ENCODE measurements around the gene TERT.

The TERT gene

DNA sequence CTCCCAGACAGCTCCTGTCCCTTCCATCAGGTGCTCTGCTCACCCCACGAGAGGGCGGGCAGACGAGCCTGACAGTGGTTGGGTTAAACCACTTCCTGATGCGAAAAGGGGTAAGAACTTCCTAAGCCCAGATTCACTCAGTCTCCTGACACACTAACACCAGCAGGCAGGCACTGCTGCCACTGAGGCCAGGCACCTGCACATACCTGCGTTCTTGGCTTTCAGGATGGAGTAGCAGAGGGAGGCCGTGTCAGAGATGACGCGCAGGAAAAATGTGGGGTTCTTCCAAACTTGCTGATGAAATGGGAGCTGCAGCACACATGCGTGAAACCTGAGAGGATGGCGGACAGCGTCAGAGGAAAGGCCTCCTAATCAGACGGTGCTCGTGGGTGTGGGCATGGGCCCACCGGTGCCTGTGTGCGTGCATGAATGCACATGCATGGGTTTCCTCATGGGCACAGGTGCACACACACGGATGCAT, 39.7 kb downstream of the TERT start:
- DNase-seq: peak; percentile 15

DNA sequence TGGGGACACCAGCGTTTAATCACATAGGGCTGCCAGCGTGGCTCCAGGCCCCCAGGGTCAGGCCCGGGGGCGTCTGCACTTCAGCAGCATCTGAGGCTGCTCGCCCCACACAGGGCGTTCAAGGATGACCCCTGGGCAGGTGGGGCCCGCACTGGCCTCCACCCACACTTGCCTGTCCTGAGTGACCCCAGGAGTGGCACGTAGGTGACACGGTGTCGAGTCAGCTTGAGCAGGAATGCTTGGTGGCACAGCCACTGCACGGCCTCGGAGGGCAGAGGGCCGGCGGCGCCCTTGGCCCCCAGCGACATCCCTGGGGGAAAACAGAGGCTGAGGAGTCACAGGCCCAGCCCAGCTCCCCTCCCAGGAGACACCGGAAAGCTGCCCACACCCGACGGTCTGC, 40.7 kb downstream of the TERT start:
- no peak for DNase-seq

DNA sequence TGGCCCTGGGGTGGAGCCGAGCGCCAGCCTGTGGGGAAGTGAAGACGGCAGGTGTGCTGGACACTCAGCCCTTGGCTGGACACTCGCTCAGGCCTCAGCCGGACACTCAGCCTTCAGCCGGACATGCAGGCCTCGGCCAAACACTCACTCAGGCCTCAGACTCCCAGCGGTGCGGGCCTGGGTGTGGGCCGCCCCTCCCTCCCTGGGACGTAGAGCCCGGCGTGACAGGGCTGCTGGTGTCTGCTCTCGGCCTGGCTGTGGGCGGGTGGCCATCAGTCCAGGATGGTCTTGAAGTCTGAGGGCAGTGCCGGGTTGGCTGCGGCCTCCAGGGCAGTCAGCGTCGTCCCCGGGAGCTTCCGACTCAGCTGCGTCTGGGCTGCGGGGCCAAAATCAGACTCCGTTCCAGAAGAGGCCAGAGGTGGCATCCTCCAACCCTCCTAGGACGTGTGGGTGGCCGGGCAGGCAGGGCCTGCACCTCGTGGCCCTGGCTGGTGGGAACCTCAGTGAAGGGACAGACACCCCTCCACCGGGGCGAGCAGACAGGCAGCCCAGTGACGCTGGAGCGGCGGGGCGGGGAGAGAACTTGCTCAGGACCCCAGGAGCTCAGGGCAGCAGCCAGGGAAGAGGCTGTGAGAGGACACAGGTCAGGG, 41.3 kb downstream of the TERT start:
- DNase-seq: no peak

DNA sequence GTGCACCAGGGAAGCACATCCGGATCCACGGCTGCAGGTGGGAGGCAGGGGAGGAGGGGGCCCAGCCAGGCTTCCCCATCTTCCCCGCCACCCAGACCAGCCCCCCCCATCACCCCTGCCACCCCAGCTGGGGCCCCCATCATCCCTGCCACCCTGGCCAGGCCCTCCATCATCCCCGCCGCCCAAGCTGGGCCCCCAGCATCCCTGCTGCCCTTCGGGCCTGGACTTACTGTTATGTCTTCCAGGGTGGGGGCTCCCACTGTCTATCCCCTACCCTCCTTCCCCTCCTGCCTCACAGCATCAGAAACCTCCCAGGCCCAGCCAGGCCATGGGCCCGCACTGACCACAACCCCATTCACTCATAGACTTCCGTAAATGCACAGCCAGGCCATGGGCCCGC, 42.2 kb downstream of the TERT start:
- DNase-seq: no peak

DNA sequence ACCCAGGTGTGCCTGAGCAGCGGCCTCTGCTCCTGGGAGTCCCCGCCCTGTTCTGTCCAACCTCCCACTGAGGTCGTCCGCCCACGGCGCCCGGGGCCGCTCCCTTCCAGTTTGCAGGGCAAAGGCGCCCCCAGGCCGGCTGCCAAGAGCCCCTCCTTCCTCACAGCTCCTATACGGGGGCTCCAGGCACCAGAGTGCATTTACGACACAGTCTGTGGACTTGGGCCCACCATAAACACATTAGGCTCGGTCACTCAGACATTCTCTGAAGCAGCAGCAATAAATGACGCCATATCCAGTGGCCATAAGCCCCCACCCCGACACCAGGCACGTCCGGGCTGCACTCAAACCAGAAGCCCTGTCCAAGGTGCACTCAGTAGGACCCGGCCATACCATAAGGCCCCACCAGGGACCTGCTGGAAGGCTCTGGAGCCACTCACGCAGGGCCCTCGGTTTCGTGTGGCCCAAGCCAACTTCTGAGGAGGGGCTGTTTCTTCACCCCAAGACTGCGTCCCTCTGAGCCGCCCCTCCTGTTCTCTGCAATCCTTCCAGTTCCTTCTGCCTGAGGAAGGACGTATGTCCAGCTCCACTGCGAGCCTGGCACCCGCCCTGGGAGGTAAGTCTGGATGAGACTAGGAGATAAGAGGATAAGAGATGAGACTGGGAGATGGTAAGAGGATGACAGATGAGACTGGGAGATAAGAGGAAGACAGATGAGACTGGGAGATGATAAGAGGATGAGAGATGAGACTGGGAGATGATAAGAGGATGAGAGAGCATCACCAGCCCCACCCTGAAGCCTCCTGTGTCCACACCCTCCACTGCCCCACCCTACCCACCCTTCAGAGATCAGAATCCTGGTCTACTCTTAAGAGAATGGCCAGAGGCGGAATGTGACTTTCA, 42.9 kb downstream of the TERT start:
- no peak for DNase-seq

DNA sequence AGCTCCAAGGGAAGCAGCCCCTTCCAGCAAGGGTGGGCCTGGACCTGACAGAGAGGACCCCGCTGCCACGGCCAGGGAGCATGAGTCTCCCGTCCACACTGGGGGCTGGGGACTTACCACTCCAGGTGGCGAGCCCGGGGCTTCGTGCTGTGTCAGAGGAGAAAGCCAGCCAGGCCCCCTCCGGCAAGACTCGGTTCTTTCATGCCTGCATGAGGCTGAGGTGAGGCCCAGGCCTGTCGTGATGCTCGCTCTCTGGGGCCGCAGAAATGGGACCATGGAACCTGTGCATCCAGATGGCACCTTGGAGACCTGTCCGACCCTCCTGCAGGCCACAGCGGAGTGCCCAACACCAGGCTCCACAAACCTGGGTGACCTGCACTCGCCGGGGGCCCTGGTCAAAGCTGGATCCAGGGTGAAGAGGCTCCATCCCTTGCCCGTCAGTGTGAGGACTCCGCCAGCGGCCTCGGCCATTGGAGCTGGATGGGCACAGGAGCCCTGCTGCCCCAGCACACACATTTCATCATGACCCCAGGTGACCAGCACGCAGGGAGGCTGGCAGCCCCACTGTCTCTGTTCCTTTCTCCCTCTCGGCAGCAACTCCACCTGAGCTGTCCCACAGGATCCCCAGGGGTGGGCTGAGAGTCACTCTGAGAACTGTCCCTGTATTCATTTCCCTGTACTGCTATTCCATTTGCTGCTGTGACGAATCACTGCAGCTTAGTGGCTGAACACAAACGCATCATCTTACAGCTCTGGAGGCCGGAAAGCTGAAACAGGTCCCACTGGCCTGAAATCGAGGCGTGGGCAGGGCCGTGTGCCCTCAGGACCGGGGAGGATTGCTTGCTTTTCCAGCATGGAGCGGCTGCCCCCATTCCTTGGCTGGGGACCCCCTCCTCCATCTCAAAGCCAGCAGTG, 45.2 kb downstream of the TERT start:
- DNase-seq: no peak

DNA sequence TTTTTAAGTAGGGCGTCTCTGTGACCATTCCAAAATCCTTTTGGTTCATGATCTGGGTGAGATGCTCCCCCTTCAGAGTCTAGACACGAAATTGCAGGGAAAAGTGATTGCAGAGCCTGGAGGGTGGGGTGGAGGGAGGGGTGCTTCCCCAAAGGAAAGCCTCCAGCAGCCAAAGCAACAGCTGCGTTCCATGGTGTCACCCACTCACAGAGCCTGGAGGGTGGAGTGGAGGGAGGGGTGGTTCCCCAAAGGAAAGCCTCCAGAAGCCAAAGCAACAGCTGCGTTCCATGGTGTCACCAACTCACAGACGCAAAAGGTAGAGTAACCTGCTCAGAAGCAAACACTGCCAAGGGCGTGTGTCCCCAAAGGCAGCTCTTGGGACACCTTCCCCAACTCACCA, 47.1 kb downstream of the TERT start:
- no peak for DNase-seq

DNA sequence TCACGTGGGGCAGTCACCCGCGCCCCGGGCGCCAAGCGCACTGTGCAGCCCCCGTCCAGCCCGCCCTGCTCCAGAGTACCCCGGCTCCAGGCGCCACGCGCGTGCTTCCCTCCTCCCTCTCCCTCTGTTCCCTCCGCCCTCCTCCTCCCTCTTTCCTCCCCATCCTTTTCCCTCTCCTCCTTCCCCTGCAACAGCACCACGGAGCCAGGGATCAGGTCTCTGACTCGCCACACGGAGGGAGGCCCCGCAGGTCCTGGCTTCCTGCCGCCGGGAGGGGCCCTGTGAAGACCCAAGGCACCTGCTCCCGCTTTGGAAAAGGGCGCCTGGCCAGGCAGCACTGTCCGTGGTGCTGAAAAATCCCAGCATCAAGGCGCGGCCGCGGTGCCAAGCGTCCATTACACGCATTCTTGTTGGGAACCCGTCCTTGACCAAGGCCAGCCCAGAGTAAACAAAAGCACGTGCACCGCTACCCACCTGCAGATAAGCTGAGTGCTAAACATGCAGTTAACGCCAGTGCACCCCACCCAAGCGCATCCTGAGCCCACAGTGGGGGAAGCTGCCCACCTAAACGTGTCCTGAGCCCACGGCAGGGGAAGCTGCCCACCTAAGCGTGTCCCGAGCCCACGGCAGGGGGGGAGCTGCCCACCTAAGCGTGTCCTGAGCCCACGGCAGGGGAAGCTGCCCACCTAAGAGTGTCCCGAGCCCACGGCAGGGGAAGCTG, 48.0 kb downstream of the TERT start:
- DNase-seq: no peak

DNA sequence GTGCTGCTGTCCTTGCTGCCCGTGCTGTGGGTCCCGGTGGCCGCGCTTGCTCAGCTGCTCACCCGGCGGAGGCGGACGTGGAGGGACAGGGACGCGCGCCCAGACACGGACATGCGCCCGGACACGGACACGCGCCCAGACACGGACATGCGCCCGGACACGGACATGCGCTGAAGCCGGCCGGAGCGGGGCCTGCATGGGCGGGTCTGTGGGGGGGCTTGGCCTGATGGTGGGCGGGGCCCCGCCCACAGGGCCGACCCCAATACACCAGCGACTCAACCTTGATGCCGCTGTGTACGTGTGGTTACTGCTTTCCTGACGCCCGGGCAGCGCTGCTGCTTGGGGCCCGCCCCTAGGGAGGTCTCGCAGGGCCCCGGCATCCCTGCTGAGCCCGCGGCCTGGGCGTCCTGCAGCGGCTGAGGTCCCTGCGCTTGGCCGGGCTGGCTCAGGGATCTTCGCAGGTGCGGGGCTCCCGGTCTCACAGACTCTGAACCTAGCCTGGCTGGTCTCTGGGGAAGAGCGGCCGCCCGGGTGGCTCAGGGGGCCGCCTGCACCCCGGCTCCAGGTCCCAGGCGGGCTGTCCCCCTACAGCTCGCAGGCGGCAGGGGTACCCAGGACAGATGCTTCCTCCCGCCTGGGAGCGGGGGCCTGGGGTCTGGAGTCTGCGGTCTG, 48.8 kb downstream of the TERT start:
- no peak for DNase-seq

DNA sequence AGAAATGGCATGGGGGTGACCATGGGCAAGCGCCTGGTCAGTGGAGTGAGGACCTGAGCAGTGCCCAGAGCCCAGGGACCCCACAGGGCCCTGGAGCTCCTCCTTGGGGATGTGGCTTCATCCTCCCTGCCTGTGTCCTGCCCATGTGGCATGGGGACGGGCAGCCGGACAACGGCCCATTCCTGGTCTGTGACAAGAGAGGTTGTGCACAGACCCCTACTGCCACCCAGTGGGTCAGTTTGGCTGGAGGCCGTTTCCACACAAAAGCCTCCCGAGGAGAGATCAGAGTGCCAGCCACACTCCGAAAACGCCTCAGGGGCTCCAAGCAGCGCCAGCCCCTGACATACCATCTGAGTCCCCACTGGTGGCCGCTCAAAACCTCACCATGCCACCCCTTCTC, 49.9 kb downstream of the TERT start:
- DNase-seq: no peak

DNA sequence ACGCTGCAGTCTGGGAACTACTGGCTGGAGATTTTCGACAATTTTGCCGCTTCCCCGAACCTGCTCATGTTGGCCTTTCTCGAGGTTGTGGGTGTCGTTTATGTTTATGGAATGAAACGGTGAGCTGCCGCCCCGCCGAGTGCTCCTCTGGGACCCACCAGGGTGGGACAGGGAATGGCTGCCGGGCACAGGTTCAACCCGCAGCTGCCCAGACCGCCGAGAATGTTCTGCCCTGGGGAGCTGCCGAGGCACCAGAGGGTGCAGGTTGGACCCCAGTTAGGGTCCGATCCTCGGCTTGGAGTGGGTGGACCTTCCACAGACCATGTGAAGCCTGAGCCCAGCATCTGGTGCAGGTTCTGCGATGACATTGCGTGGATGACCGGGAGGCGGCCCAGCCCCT, 50.6 kb downstream of the TERT start:
- no peak for DNase-seq

DNA sequence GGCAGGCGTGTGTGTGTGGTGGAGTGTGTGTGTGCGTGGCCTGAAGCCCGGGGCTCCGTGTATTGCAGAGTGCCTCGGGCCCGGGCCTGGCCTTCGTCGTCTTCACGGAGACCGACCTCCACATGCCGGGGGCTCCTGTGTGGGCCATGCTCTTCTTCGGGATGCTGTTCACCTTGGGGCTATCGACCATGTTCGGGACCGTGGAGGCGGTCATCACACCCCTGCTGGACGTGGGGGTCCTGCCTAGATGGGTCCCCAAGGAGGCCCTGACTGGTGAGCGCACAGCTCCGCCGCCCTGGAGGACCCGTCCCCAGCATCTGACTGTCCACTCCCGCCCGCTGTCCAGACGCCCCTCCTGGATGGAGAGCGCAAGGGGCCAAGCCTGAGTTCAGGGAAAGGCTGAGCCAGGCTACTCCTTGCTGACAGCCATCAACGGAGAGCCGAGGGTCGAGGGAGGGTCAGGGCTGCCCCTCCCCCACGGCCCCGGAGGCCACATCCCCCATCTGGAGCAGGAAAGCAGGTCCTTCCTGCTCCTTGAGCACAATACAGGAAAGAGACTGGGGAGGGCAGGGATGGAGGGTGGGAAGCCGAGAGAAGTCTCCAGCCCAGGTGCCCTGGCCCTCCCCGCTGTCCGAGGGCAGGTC, 51.3 kb downstream of the TERT start:
- DNase-seq: no peak

DNA sequence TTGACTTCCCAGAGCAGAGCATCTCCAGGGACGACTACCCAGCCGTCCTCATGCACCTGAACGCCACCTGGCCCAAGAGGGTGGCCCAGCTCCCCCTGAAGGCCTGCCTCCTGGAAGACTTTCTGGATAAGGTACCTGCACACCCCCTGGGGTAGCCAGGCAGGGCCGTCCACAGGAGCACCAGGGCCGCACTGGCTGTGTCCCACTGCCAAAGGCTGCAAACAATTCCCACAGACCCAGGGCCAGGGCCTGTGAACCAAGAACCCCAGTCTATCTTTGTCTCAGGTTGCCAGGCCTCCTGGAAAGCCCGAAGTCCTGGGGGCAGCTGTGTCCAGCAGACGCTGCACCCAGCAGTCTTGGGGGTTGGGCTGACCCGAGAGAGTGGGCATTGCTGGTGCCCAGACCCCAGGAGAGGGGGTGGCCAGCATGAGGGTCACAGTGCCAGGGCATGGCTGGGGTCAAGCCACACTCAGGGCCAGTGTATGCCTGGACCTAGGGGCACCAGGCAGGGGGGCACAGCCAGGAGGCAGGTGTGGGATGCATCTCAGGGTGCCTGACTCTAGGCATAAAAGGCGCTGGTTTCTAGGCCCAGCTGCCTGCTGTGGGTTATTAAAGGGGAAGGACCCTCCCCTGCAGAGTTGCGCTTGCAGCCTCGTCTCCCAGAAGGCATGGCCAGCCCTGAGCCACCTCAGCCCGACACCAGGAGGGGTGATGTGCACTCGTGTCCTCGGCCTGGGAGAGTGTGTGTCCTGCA, 52.0 kb downstream of the TERT start:
- DNase-seq: no peak

DNA sequence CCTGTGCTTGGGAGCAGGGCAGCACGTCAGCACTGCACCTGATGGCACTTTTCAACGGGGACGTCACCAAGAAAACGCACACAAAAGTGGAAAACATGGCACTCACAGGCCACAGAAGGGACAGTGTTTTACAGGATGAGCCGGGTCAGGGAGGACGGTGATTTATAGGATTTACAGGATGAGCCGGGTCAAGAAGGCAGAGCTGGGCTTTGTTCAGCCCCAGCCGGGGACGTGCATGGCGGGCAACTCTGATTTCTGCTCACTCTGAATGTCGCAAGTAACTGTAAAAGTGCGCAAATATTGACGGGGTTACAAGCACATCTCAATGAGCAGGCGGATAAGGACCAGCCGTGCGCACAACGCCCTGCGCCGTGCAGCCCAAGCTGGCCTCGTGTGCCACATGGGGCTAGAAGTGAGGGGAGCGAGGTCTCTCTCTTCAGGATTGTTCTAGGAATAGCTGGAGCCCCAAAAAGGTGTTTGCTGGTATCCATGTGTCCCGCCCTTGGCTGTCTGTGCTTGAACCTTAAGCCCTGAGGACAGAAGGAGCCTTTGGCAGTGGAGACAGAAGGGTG, 53.3 kb downstream of the TERT start:
- DNase-seq: no peak

DNA sequence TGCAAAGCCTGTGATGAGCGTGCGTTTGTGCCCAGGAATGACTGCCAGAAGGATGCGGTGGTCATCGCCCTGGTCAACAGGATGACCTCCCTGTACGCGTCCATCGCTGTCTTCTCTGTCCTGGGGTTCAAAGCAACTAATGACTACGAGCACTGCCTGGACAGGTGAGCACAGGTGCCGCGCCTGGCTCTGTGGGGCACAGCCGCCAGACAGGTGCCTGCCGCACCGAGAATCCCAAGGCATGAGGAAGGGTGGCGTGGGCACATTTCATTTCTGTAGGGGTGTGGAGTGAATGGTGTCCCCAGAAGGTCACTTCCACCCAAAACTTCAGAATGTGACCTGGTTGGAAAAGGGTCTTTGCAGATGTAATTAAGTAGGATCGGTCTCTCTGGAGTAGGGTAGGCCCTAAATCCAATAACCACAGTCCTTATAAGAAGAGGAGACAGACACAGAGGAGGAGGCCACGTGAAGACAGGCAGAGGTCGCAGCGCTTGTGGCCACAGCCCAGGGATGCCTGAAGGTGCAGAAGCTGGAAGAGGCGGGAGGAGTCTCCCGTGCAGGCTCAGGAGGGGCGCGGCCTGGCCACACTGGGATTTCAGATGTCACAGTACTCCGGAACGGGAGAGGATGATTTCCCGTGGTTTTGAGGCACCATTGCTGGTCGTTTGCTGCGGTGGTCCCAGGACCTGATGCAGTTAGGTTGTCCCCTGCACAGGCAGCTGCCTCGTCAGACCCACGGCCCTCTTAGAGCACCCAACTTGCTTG, 54.2 kb downstream of the TERT start:
- no peak for DNase-seq

DNA sequence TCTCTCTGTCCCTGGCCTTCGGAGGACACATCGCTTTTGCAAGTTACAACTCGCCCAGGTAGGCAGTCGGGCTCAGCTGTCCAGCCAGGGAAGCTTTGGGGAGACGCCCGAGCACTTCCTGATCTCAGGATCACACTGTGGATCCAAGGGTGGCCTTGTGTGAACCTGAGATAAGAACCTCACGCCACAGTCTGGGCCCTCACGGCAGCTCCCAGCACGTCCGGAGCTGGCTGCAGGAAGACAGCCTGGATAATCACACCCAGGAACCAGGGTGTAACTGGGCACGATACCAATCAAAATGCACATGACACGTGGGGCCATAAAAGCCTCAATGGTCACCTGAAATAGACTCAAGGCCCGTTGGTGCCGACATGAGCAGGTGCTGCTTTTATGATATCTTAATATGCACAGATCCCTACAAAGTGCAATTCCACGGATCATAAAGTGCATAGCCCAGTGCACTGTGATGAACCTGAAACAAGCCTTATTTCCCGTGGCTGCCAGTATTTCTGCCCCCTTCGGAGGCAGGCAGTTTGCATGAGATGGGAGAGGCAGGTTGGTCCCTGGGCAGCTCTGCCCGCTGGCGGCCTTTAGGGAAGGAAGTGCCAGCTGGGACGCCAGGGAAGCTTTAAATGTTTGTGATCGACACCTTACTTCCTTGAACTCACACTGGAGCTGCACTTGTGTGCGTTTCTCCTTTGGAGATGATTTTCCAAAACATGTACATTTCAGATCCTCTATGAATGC, 55.2 kb downstream of the TERT start:
- no peak for DNase-seq

DNA sequence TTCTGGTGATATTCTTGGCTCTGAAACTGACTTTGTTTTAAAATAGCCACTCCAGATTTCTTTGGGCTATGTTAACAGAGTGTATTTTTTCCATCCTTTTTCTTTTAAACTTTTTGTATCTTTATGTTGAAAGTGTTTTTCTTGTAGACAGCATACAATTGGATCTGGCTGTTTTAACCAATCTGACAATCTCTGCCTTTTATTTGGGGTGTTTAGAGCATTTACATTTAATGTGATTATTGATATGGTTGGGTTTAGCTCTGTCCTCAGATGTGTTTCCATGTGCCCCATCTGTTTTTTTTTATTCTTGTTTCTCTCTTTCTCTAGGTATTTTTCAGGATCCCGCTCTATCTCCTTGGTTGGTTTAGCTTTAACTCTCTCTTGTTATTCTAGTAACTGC, 59.0 kb downstream of the TERT start:
- DNase-seq: no peak

DNA sequence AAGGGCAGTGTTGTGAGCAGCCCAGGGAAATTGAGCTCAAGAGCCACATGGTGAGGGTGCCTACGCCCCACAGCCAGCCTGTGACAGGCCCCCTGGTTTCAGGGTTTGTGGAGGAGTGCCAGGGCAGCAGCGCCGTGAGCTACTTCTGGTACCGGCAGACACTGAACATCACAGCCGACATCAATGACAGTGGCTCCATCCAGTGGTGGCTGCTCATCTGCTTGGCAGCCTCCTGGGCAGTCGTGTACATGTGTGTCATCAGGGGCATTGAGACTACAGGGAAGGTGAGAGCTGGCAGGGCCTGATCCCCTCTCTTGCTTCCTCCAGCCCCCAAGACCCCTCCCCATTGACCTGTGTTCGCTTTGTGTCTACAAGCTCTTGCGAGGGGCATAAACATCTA, 59.5 kb downstream of the TERT start:
- no peak for DNase-seq

DNA sequence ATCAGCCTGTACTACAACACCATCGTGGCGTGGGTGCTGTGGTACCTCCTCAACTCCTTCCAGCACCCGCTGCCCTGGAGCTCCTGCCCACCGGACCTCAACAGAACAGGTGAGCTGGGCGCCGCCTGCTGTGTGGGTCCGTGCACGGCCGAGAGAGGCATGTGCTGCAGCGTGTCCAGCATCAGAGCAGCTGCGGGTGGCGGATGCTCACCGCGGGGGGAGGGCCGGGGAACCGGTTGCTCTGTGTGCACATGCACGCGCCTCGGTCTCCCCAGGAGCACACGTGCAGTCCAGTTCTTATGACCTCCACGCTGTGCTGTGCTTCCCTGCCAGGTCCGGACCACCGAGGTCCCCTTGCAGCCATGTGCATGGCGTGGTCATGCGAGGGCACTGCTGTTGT, 62.1 kb downstream of the TERT start:
- no peak for DNase-seq
